Measurements from ENCODE around the gene ZBTB20.

DNA sequence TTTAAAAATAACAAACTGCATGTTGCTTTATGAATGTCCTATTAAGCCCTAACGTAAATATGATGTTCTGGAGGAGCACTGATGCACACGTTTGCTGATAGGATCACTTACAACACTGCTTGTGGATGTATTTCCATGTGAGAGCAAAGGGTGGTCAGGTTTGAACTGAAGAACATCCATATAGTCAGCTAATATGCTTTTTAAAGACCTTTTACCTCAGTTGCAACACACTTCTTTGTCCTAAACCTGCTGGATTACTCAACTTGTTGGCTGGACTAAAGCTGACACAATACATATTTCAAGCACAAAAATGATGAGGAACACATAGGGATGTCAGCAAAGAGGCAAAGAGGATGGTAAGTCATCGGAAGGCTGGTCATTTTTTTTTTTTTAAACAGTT, 666.6 kb downstream of the ZBTB20 start:
- TF ChIP-seq EZH2 (IDR thresholded peaks at IDR 0.05; ENCODE audit: low read length, missing control alignments): no peak
- TF ChIP-seq, protein P1, sequence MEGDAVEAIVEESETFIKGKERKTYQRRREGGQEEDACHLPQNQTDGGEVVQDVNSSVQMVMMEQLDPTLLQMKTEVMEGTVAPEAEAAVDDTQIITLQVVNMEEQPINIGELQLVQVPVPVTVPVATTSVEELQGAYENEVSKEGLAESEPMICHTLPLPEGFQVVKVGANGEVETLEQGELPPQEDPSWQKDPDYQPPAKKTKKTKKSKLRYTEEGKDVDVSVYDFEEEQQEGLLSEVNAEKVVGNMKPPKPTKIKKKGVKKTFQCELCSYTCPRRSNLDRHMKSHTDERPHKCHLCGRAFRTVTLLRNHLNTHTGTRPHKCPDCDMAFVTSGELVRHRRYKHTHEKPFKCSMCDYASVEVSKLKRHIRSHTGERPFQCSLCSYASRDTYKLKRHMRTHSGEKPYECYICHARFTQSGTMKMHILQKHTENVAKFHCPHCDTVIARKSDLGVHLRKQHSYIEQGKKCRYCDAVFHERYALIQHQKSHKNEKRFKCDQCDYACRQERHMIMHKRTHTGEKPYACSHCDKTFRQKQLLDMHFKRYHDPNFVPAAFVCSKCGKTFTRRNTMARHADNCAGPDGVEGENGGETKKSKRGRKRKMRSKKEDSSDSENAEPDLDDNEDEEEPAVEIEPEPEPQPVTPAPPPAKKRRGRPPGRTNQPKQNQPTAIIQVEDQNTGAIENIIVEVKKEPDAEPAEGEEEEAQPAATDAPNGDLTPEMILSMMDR (conservative IDR thresholded peaks at IDR 0.05 in 1 of 2, IDR thresholded peaks at IDR 0.05 in 1 of 2; ENCODE audit: low read depth in 1 of 2, low read length in 2 of 2): no peak
